K562 treated with DMSO at 1 percent for 12 hours (cell line): ENCODE results near the gene L3MBTL2. TPM values are rescaled to one million over a fixed set of nuclear protein-coding genes. Genes with fewer than 3 reads are reported as not detected.

Source experiments
- total RNA-seq: library from RNA; unstranded; fragments of 300-600 nt; gene quantifications from 2 replicates; pipeline ENCODE4 v1.2.3, GENCODE V29; 2022; ENCODE audit not compliant: insufficient read depth

The L3MBTL2 gene
- 10.3 and 14.9 TPM in 2 replicates for total RNA-seq

DNA sequence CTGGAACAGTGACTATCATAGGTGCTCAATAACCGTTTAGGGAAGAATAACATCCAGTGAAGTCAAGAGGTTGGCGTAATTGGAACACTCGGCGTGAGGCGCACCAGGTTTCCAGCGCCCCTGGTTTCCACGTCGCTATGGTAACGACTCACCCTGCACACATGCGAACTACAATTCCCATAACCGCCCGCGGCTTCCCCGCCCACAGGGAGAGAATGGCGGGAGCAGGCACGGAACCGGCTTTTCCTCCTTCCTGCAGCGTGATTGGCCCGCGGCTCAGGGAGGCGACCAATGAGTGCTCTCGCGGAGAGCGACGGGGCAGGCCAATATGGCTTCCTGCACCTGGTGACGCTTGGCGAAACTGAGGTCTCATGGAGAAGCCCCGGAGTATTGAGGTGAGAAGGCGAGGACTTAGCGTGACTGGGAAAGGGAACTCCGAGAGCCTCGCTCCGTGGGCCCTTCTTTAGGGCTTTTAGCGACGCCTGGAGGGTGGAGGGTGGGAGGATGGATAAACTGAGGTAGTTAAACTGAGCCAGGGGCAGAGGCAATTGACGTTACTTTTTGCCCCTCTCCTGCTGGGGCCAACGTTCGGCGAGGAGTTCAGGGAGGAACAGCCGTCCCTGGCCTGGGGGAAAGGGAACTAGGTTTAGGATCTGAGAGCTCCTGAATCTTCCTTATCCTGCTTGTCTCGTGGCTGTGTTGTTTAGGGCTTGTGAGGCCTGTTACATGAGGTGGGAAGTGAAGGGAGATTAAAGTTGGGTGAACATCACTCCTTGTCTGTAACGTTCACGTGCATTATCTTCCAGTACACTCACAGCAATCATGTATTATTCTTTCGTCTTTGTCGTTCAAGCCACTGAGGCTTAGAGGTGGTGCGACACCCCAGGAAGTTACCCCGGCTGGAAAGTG, at the start of gene L3MBTL2:
L3MBTL2 (plus strand) TSS at position 321 of the 909 bp plus-strand sequence; CDS start at position 372, 51 bp downstream.

DNA sequence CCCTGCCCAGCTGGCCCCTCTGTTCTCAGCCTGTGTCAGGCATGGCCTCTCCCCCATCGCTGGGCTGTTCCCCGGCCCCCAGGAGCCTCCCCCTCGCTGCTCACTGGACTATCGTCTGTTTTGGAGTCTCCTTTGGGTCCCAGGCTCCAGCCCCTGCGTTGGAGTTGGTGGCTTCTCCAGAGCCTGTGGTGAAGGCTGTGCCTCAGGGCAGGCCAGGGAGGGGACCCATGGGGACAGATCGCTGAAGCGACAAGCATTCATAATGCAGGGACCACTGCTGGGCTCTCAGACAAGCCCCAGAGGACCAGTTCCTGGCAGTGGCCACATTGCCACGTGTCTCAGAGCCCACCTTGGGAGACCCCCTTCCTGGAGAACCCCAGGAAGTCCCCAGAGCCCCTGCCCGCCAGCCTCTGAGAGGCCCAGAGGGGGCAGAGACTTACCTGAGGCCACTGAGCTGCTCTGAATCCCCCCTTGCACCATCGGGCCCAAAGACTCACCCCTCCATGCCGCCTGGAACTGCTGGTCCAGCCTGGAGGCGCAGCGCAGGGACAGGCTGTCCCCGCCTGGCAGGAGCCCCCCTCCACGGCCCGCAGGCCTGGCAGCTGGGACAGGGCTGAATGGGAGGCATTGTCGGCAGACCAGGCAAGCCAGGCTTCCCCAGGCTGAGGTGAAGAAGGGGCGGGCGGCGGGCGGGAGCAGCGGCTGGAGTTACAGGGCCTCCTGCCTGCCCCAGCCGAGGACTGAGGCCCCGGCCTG, 35.4 kb downstream of the L3MBTL2 start, which contains the start of gene CHADL:
CHADL (minus strand) TSS at position 555 of the 756 bp plus-strand sequence; CDS start at position 505, 50 bp downstream.

Other genes starting within 250 kb of the L3MBTL2 start
- 3.4 and 31.4 TPM in 2 replicates for gene EP300, start 112.7 kb upstream of the L3MBTL2 start, total RNA-seq
- gene CHADL, start 35.6 kb downstream of the L3MBTL2 start, total RNA-seq: not detected in 2 replicates
- 108 and 109 TPM in 2 replicates for gene RANGAP1, start 80.9 kb downstream of the L3MBTL2 start, total RNA-seq
- 11.8 and 31.3 TPM in 2 replicates for gene ZC3H7B, start 96.2 kb downstream of the L3MBTL2 start, total RNA-seq
- 0.45 and 0.52 TPM in 2 replicates for gene TEF, start 176.6 kb downstream of the L3MBTL2 start, total RNA-seq
- 6.2 and 21.4 TPM in 2 replicates for gene TOB2, start 241.5 kb downstream of the L3MBTL2 start, total RNA-seq